Endothelial cell (in vitro differentiated cells): ENCODE data around the gene DNAJC1. TPM values are rescaled to one million over a fixed set of nuclear protein-coding genes. Genes with fewer than 3 reads are reported as not detected.
A peak's percentile ranks its signal among the peaks of the same experiment; 100 is the strongest.

ENCODE experiments used
- DNase-seq: peaks from one replicate; pipeline ENCODE4 v3.0.0; 2021; ENCODE audit warnings: low spot score
- H3K27ac Mint-ChIP-seq: one replicate; pipeline ENCODE4 v1.8.0; 2021; ENCODE audit warnings: mixed read lengths, inconsistent platforms; ENCODE audit not compliant: unreplicated experiment
- H3K27me3 Mint-ChIP-seq: one replicate; pipeline ENCODE4 v1.8.0; 2021; ENCODE audit warnings: mild to moderate bottlenecking, moderate library complexity, mixed read lengths, inconsistent platforms; ENCODE audit not compliant: unreplicated experiment
- H3K36me3 Mint-ChIP-seq: one replicate; pipeline ENCODE4 v1.8.0; 2021; ENCODE audit warnings: mild to moderate bottlenecking, low read depth, mixed read lengths, inconsistent platforms; ENCODE audit not compliant: unreplicated experiment
- H3K4me1 Mint-ChIP-seq: one replicate; pipeline ENCODE4 v1.8.0; 2021; ENCODE audit warnings: mild to moderate bottlenecking, mixed read lengths, inconsistent platforms; ENCODE audit not compliant: unreplicated experiment
- H3K4me3 Mint-ChIP-seq: one replicate; pipeline ENCODE4 v1.8.0; 2021; ENCODE audit warnings: mild to moderate bottlenecking, mixed read lengths, inconsistent platforms; ENCODE audit not compliant: unreplicated experiment
- H3K9me3 Mint-ChIP-seq: one replicate; pipeline ENCODE4 v1.8.0; 2021; ENCODE audit warnings: mixed read lengths, inconsistent platforms; ENCODE audit not compliant: unreplicated experiment
- CTCF ChIP-seq: fragments of 200-600 bp; sonication (generic); IDR thresholded peaks from one replicate; pipeline ENCODE4 v1.5.0; 2021; ENCODE audit warnings: antibody characterized with exemption; ENCODE audit not compliant: unreplicated experiment
- total RNA-seq: library from RNA; stranded (reverse); fragmentation: NEBNext Ultra II Directional; extraction: Animal tissue kit (Norgen Biotek cat#: 25700); gene quantifications from one replicate; pipeline ENCODE4 v1.2.1, GENCODE V29; 2021; ENCODE audit not compliant: unreplicated experiment

DNAJC1 gene
- total RNA-seq, 1 donor from 2014 or later: 32.0 TPM

GRCh38 chr10:21919906-21920305, 83.6 kb downstream of the DNAJC1 start:
- Mint-ChIP-seq H3K4me1 (no peaks in the 10 kb centered on the region), H3K27me3 (no peaks in the 10 kb centered on the region), H3K4me3 (no peak overlapping the region), H3K36me3 (no peaks in the 10 kb centered on the region), H3K9me3 (no peaks in the 10 kb centered on the region), H3K27ac (no peak overlapping the region)
- no peak for TF ChIP-seq CTCF
- no peak for DNase-seq

- no peaks in the 10 kb centered on the region for H3K9me3 Mint-ChIP-seq
- no peaks in the 10 kb centered on the region for H3K27me3 Mint-ChIP-seq
- H3K4me3 Mint-ChIP-seq: no peak overlapping the region
- no peak overlapping the region for H3K27ac Mint-ChIP-seq
- TF ChIP-seq CTCF: no peak
- no peaks in the 10 kb centered on the region for H3K4me1 Mint-ChIP-seq
- no peaks in the 10 kb centered on the region for H3K36me3 Mint-ChIP-seq
- no peak for DNase-seq
These were observed 84.4 kb downstream of the DNAJC1 start for GRCh38 chr10:21919117-21919516.

- Mint-ChIP-seq H3K36me3 (peaks cover 7% of the 10 kb centered on the region), H3K27me3 (no peaks in the 10 kb centered on the region), H3K4me1 (peaks cover 25% of the 10 kb centered on the region), H3K4me3 (no peak overlapping the region), H3K27ac (peak overlapping the region; percentile 54), H3K9me3 (no peaks in the 10 kb centered on the region)
- no peak for TF ChIP-seq CTCF
- DNase-seq: no peak
These were observed 90.9 kb downstream of the DNAJC1 start for GRCh38 chr10:21912625-21913024.

- H3K27me3 Mint-ChIP-seq: no peaks in the 10 kb centered on the region
- peaks cover 25% of the 10 kb centered on the region for H3K4me1 Mint-ChIP-seq
- H3K4me3 Mint-ChIP-seq: no peak overlapping the region
- H3K27ac Mint-ChIP-seq: no peak overlapping the region
- no peak for TF ChIP-seq CTCF
- no peaks in the 10 kb centered on the region for H3K9me3 Mint-ChIP-seq
- H3K36me3 Mint-ChIP-seq: peaks cover 7% of the 10 kb centered on the region
- no peak for DNase-seq
These were observed 92.7 kb downstream of the DNAJC1 start for GRCh38 chr10:21910798-21911197.

GRCh38 chr10:21907436-21907835, 96.1 kb downstream of the DNAJC1 start:
- no peak overlapping the region for H3K27ac Mint-ChIP-seq
- H3K36me3 Mint-ChIP-seq: peaks cover 7% of the 10 kb centered on the region
- DNase-seq: no peak
- H3K27me3 Mint-ChIP-seq: no peaks in the 10 kb centered on the region
- no peaks in the 10 kb centered on the region for H3K9me3 Mint-ChIP-seq
- H3K4me3 Mint-ChIP-seq: no peak overlapping the region
- peaks cover 10% of the 10 kb centered on the region for H3K4me1 Mint-ChIP-seq
- TF ChIP-seq CTCF: no peak
